GM18870 (cell line): ENCODE data around the gene ALKBH3.

Experiments
- ATAC-seq: cut with Tn5 transposase; IDR thresholded peaks from one replicate; pipeline ENCODE4 v1.9.1; 2021; ENCODE audit warnings: moderate library complexity; ENCODE audit not compliant: unreplicated experiment

Gene ALKBH3

DNA sequence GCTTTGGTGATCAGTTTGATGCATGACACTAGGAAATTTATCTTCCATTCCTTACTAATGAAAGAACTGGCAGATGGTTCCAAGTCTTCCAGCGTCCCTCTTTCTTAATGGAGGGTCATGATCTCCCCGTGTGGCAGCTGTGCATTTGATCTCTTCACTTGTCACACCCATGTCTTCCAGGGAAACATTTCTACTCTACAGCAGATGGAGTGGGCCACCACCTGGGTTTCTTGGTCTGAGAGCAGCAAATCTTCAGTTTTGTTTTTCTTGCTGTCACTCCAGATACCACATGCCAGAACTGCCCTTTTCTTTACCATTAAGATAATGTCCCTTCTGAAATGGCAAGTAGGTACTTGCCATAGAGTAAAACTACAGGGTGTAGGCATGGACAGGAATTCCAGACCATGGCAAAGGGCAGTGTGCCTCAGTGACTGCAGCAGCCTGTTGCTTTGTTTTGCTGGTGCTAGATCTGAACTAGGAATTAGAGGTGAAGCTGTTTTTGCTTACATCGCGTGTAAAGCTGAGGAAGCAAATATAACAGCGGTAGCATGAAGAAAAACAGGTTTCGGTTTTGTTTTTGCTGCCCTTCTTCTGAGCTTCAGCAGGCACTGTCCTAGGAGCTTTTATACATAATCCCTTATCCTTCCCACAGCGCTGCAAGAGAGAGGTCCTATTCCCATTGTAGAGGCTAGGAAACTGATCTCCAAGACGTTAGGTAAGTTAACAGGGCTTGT is 41.1 kb downstream of the ALKBH3 start:
- ATAC-seq = no peak

GRCh38 chr11:43922295-43922648 is 41.6 kb downstream of the ALKBH3 start:
- no peak for ATAC-seq

GRCh38 chr11:43922744-43923405 is 42.2 kb downstream of the ALKBH3 start:
- no peak for ATAC-seq

- no peak for ATAC-seq
Observed at GRCh38 chr11:43923406-43924111, 42.9 kb downstream of the ALKBH3 start.

GRCh38 chr11:43924112-43924855 is 43.7 kb downstream of the ALKBH3 start:
- ATAC-seq = no peak

DNA sequence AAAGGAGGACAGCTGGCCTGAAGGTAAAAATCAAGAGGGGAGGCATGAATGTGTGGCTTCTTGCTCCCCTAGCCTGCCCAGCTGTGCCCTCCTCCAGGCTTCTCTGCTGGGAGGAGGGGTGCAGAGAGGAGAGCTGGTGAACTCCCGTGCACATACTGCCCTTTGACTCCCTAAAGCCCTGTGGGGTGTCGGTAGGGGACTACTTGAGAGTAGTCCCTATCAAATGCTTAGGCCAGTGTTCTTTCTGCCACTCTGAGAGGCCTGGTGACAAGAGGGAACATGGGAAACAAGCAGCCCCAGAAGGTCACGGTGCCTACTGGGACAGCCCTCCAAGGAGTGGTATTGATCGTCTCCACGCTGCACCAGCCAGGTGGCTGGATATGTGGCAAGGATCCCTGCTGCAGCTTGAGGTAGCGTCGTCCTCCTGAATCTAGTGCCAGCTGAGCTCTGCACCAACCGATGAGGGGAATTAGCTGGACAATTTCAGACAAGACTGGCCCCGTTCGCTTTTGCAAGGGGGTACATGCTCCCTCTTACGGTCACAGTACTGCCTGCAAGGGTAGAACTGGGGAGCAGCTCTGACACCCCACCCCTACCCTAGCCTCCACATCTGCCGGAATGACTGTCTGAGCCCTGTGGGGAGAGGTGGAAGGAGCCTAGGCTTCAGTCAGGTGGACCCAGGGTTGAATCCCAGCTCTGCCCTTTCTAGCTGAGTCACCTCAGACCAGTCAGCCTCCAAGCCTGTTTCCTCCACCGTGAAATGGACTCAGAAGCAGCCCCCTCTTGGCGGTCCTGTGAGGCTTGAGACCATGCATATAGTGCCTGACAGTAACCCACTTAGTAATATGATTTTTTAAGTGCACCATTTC is 44.7 kb downstream of the ALKBH3 start:
- no peak for ATAC-seq

DNA sequence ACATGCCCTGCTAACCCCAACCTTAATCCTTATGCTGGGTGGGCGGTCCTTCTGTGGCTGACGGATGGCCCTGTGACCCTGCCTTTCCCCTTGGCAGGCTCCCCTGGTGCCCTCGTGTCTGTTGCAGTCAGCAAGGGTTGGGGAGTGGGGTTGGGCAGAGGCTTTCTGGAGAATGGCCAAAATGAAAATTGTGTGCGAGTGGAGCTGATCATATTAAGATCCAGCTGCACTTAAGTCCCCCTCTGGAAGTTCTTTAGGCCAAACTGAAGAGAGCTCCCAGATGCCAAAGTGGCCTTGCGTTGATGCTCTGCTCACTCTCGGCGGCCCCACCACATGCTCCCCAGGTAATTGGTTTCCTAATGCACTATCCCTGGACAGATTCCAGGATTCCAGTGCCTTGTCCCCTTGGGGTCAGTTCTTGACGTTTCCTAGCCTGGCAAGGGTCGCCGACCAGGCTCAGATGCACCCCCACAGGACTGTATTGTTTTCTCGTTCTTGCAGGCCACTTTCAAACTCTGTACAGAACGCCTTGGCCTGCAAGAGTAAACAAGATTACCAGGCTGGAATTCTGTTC is 45.4 kb downstream of the ALKBH3 start:
- no peak for ATAC-seq

DNA sequence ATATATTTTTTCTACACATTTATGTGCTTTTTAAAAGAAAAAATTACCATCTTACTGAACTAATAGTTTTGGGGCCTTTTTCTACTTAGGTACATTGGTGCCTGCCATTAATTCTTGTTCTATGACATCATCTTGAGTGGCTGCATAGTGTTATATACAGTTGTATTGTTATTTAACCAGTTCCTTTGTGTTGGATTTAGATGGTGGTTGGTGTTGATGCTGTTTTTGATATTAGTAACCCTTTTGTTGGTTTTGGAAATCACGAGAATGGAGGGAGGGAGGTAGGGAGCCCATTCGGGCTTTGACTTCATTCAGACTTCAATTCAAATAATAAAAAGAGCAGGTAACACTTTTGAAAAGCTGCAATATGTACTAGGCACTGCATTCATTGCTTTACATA is 46.4 kb downstream of the ALKBH3 start:
- no peak for ATAC-seq

DNA sequence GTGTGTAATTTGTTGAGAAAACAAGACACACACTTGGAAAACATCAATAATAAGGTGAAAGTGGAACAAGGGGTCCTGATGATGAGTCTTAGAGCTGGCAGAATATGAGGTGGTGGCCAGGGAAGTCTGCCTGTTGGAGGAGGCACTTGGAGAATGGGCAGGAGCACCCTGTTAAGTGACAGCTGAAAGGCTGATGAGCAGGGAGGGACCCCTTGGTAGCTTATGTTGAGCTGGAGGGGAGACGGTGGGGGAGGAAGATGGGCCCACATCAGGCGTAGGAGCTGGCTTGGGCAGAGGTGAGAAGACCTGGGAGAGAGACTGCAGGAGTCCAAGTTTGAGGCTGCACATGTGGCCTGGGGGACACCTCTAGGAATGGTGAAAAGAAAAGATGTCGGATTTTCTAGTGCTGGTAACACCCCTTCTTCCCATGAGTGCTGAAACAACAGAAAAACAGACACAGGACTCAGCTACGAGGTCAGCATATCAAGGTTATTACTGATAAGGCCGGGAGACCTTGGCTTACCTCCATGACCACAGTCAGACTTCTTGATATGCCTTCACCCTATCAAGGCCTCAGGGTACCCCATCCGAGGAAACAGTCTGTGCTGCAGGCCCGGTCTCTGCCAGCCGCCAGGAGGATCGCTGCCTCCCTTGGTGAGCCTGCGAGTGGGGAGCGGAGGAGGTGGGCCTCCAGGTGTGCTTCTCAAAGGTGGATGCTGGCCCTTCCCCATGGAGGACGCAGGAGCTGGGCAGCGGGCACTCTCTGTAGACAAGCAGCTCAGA is 47.5 kb downstream of the ALKBH3 start:
- ATAC-seq = no peak

DNA sequence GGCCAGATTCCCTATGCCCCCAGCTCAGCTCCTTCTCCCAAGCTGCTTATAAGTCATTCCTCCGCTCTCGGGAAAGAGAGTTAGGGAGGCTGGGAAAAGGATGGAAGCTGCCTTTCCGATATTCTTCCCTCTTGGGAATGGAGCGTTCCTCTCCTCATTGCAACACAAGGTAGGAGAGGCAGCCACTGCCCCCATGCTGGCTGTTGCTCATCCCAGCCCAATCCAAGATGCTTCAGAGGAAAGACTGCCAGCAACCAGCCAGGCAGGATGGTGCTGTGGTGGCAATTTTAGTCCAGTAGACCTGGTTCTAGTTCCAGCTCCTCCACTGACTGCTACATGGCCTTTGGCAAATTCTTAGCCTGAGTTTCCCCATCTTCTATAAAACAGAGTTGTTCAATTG is 48.1 kb downstream of the ALKBH3 start:
- ATAC-seq = no peak

DNA sequence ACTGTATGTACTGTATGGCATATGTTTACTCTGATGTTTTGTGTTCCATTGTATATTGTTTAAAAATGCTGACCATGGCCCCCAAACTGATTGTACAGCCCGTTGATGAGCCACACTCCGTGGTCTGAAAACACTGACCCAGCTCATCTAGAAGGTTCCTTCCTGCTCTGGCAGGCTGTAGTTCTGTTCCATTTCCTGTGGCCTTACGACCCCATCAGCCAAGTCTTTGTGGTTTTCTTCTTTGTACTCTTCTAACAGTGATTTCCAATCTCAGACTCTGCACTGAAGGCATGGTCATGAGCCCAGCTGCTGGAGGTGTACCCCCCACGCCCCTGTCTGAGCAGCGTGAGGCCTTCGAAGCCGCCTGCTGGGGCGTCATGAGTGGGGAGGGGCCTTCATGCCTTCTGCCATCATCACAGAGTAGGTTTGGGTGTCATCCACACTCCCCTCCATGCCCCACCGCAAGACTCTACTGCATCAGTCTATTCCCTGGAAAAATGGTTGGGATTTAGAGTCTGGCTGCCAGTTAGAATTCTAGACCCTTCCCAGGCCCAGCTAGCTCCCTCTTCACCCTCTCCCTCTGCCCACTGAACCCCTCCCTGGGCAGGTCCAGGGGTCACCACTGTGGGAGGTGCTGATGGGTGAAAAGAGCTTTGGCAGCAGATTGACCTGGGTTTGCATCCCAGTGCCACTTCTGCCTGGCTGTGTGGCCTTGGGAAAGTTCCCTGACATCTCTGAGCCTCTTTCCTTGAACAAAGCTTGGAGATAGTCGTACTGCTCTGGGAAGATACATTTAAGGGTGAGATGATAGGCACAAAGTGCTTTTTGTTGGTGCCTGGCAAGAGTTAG is 50.5 kb downstream of the ALKBH3 start:
- no peak for ATAC-seq

- no peak for ATAC-seq
Observed at GRCh38 chr11:43931717-43932039, 51.0 kb downstream of the ALKBH3 start.

GRCh38 chr11:43933226-43933607 is 52.6 kb downstream of the ALKBH3 start:
- ATAC-seq = no peak

GRCh38 chr11:43933608-43934551 is 53.2 kb downstream of the ALKBH3 start:
- ATAC-seq = no peak

GRCh38 chr11:43934601-43935423 is 54.2 kb downstream of the ALKBH3 start:
- no peak for ATAC-seq

- ATAC-seq = no peak
Observed at GRCh38 chr11:43935424-43935979, 54.9 kb downstream of the ALKBH3 start.
